ENCODE data around the gene SHANK1.

Gene SHANK1

GRCh38 chr19:50716178-50717025, 3.2 kb downstream of the SHANK1 start:
- no peak overlapping the region for H3K4me2 ChIP-seq (ENCODE audit: low read length)
- H3K27ac ChIP-seq (ENCODE audit: low read depth, low read length) = no peak overlapping the region
- no peak for TF ChIP-seq EZH2phosphoT487 (IDR thresholded peaks at IDR 0.05; ENCODE audit: borderline replicate concordance, low read length)
- no peak for TF ChIP-seq CTCF (IDR thresholded peaks at IDR 0.05; ENCODE audit: low read depth, low read length, poor library complexity, severe bottlenecking)
- no peaks in the 10 kb centered on the region for H3F3A ChIP-seq (ENCODE audit: control insufficient read depth, insufficient read depth)
- peaks cover 18% of the 10 kb centered on the region for H3K4me1 ChIP-seq (ENCODE audit: control insufficient read depth, low read length)
- H3K27me3 ChIP-seq (ENCODE audit: control insufficient read depth, low read length) = peaks cover 13% of the 10 kb centered on the region
- H3K9me3 ChIP-seq (ENCODE audit: control insufficient read depth, insufficient read depth, low read length) = no peaks in the 10 kb centered on the region
- no peaks in the 10 kb centered on the region for H3K36me3 ChIP-seq (ENCODE audit: control insufficient read depth, low read length)
- H3K9me2 ChIP-seq (replicated peaks; ENCODE audit: control insufficient read depth, low read length) = no peaks in the 10 kb centered on the region
- H4K20me1 ChIP-seq (ENCODE audit: control insufficient read depth, insufficient read depth, low read depth, low read length) = no peaks in the 10 kb centered on the region
- H3K4me3 ChIP-seq (ENCODE audit: low read length) = no peak overlapping the region
- H3K79me2 ChIP-seq (ENCODE audit: control insufficient read depth, low read length) = no peaks in the 10 kb centered on the region

GRCh38 chr19:50713556-50714236, 5.9 kb downstream of the SHANK1 start:
- TF ChIP-seq EZH2phosphoT487 (IDR thresholded peaks at IDR 0.05; ENCODE audit: borderline replicate concordance, low read length) (no peak), CTCF (IDR thresholded peaks at IDR 0.05; ENCODE audit: low read depth, low read length, poor library complexity, severe bottlenecking) (no peak)
- Histone ChIP-seq H3K4me2 (ENCODE audit: low read length) (no peak overlapping the region), H3K4me1 (ENCODE audit: control insufficient read depth, low read length) (peaks cover 12% of the 10 kb centered on the region), H3K4me3 (ENCODE audit: low read length) (no peak overlapping the region), H3F3A (ENCODE audit: control insufficient read depth, insufficient read depth) (no peaks in the 10 kb centered on the region), H3K27me3 (ENCODE audit: control insufficient read depth, low read length) (peaks cover 13% of the 10 kb centered on the region), H3K9me3 (ENCODE audit: control insufficient read depth, insufficient read depth, low read length) (no peaks in the 10 kb centered on the region), H3K27ac (ENCODE audit: low read depth, low read length) (no peak overlapping the region), H4K20me1 (ENCODE audit: control insufficient read depth, insufficient read depth, low read depth, low read length) (no peaks in the 10 kb centered on the region), H3K79me2 (ENCODE audit: control insufficient read depth, low read length) (no peaks in the 10 kb centered on the region), H3K36me3 (ENCODE audit: control insufficient read depth, low read length) (no peaks in the 10 kb centered on the region), H3K9me2 (replicated peaks; ENCODE audit: control insufficient read depth, low read length) (no peaks in the 10 kb centered on the region)

- peaks cover 7% of the 10 kb centered on the region for H3K27me3 ChIP-seq (ENCODE audit: control insufficient read depth, low read length)
- no peak overlapping the region for H3K4me2 ChIP-seq (ENCODE audit: low read length)
- no peaks in the 10 kb centered on the region for H3F3A ChIP-seq (ENCODE audit: control insufficient read depth, insufficient read depth)
- H3K4me1 ChIP-seq (ENCODE audit: control insufficient read depth, low read length) = peaks cover 12% of the 10 kb centered on the region
- H3K4me3 ChIP-seq (ENCODE audit: low read length) = no peak overlapping the region
- H3K9me3 ChIP-seq (ENCODE audit: control insufficient read depth, insufficient read depth, low read length) = no peaks in the 10 kb centered on the region
- no peaks in the 10 kb centered on the region for H3K79me2 ChIP-seq (ENCODE audit: control insufficient read depth, low read length)
- TF ChIP-seq EZH2phosphoT487 (IDR thresholded peaks at IDR 0.05; ENCODE audit: borderline replicate concordance, low read length) (no peak), CTCF (IDR thresholded peaks at IDR 0.05; ENCODE audit: low read depth, low read length, poor library complexity, severe bottlenecking) (no peak)
- H3K36me3 ChIP-seq (ENCODE audit: control insufficient read depth, low read length) = no peaks in the 10 kb centered on the region
- H4K20me1 ChIP-seq (ENCODE audit: control insufficient read depth, insufficient read depth, low read depth, low read length) = no peaks in the 10 kb centered on the region
- no peak overlapping the region for H3K27ac ChIP-seq (ENCODE audit: low read depth, low read length)
- H3K9me2 ChIP-seq (replicated peaks; ENCODE audit: control insufficient read depth, low read length) = no peaks in the 10 kb centered on the region
Observed at GRCh38 chr19:50712833-50713232, 6.8 kb downstream of the SHANK1 start.

All from DOHH2 (cell line).